B cell (primary cell): ENCODE measurements around the gene LRRC4B. TPM values are rescaled to one million over a fixed set of nuclear protein-coding genes. Genes with fewer than 3 reads are reported as not detected.

Source experiments
- ATAC-seq: fragments of 200-7000 bp; cut with Tn5 transposase; one replicate; pipeline ENCODE4 v1.10.0; 2021; ENCODE audit warnings: low read depth, mild to moderate bottlenecking, moderate number of reproducible peaks, moderate library complexity
- CTCF ChIA-PET: fragments of 350-600 bp; sonication (Branson Sonifier 250); formaldehyde crosslinking; loops from one replicate; lab custom pipeline; 2021; ENCODE audit warnings: antibody characterized with exemption, inconsistent platforms; lab: Charles Lee
- POLR2A ChIA-PET: fragments of 350-600 bp; sonication (Branson Sonifier 250); formaldehyde crosslinking; loops from one replicate; lab custom pipeline; 2021; ENCODE audit warnings: antibody characterized with exemption; lab: Charles Lee
- DNase-seq: peaks from one replicate; pipeline ENCODE4 v3.0.0; 2013
- H2AFZ ChIP-seq: 2 replicates; pipeline ENCODE4 v1.6.1; 2012; ENCODE audit warnings: mild to moderate bottlenecking, low read depth, low read length; ENCODE audit not compliant: insufficient read depth, poor library complexity, severe bottlenecking
- H3K27ac ChIP-seq, 2 donors: 1 replicate in 1 of 2; 2 replicates in 1 of 2; pipeline ENCODE4 v1.5.1; 2012 to 2013; ENCODE audit warnings: low read length in 2 of 2, mild to moderate bottlenecking in 2 of 2, moderate library complexity in 1 of 2
- H3K27me3 ChIP-seq, 4 experiments: fragments of 200-600 bp in 1 of 4; sonication (generic) in 1 of 4; replicated peaks in 1 of 4; 1 replicate in 2 of 4; 2 replicates in 2 of 4; pipeline versions ENCODE4 v1.6.1 to v1.7.0; 2013 to 2016; ENCODE audit warnings: low read length in 3 of 4, mild to moderate bottlenecking in 2 of 4, mixed read lengths in 1 of 4, moderate library complexity in 1 of 4; ENCODE audit not compliant: insufficient read depth in 4 of 4, control insufficient read depth in 3 of 4; ENCODE audit errors: control extremely low read depth in 1 of 4
- H3K36me3 ChIP-seq, 2 experiments: replicated peaks in 1 of 2; 1 replicate in 1 of 2; 2 replicates in 1 of 2; pipeline versions ENCODE4 v1.6.1 to v1.7.1; 2013; ENCODE audit warnings: low read length in 1 of 2; ENCODE audit not compliant: insufficient read depth in 2 of 2, control insufficient read depth in 1 of 2; ENCODE audit errors: control extremely low read depth in 1 of 2, extremely low read depth in 1 of 2
- H3K4me1 ChIP-seq, 2 donors: fragments of 200-600 bp in 1 of 2; sonication (generic) in 1 of 2; 1 replicate in 1 of 2; 2 replicates in 1 of 2; pipeline versions ENCODE4 v1.5.1 to v1.6.1; 2013 to 2017; ENCODE audit warnings: low read length in 2 of 2; ENCODE audit not compliant: control insufficient read depth in 2 of 2, insufficient read depth in 2 of 2
- H3K4me2 ChIP-seq: replicated peaks from 2 replicates; pipeline ENCODE3; 2012; ENCODE audit warnings: mild to moderate bottlenecking, low read depth, low read length; ENCODE audit not compliant: poor library complexity, severe bottlenecking
- H3K4me3 ChIP-seq, 5 experiments: fragments of 200-600 bp in 1 of 5; sonication (generic) in 1 of 5; 1 replicate in 3 of 5; 2 replicates in 2 of 5; pipeline versions ENCODE4 v1.5.1 to v1.7.0; 2011 to 2016; ENCODE audit warnings: low read length in 4 of 5, mild to moderate bottlenecking in 4 of 5, low read depth in 2 of 5, control low read depth in 1 of 5, moderate library complexity in 1 of 5; ENCODE audit not compliant: insufficient read depth in 1 of 5; ENCODE audit errors: control extremely low read depth in 1 of 5, extremely low read depth in 1 of 5
- H3K79me2 ChIP-seq: fragments of 200-600 bp; sonication (generic); one replicate; pipeline ENCODE4 v1.6.0; 2016; ENCODE audit warnings: low read length; ENCODE audit not compliant: control insufficient read depth, insufficient read depth
- H3K9ac ChIP-seq: fragments of 200-600 bp; sonication (generic); 2 replicates; pipeline ENCODE4 v1.6.1; 2017; ENCODE audit warnings: mild to moderate bottlenecking, low read length, moderate library complexity
- H3K9me3 ChIP-seq, 3 donors: one replicate each; pipeline versions ENCODE4 v1.6.1 to v1.7.1; 2013; ENCODE audit warnings: low read length in 2 of 3; ENCODE audit not compliant: control insufficient read depth in 2 of 3, insufficient read depth in 1 of 3; ENCODE audit errors: control extremely low read depth in 1 of 3
- H4K20me1 ChIP-seq: 2 replicates; pipeline ENCODE4 v1.6.0; 2012; ENCODE audit warnings: mild to moderate bottlenecking, low read length; ENCODE audit not compliant: insufficient read depth, control insufficient read depth, poor library complexity, severe bottlenecking
- H3K27ac Mint-ChIP-seq: one replicate; pipeline ENCODE4 v1.8.0; 2021; ENCODE audit warnings: mixed read lengths
- H3K27me3 Mint-ChIP-seq: one replicate; pipeline ENCODE4 v1.8.0; 2021; ENCODE audit warnings: mixed read lengths
- H3K4me1 Mint-ChIP-seq: one replicate; pipeline ENCODE4 v1.8.0; 2021; ENCODE audit warnings: mixed read lengths
- H3K4me3 Mint-ChIP-seq: one replicate; pipeline ENCODE4 v1.8.0; 2021; ENCODE audit warnings: mixed read lengths
- H3K9me3 Mint-ChIP-seq: one replicate; pipeline ENCODE4 v1.8.0; 2022; ENCODE audit warnings: mixed read lengths; ENCODE audit not compliant: insufficient read depth
- CTCF ChIP-seq: fragments of 200-600 bp; IDR thresholded peaks from one replicate; pipeline ENCODE4 v1.8.0; 2022; ENCODE audit warnings: antibody characterized with exemption, mild to moderate bottlenecking
- EZH2 ChIP-seq: IDR thresholded peaks from 2 replicates; pipeline ENCODE4 v1.6.1; 2012; ENCODE audit warnings: borderline replicate concordance, low read depth, mild to moderate bottlenecking, moderate library complexity, low read length; ENCODE audit not compliant: insufficient read depth, poor library complexity, severe bottlenecking
- WGBS: methylation state at CpG from one replicate; pipeline ENCODE4 v1.1.5; 2013; ENCODE audit warnings: missing lambda C conversion rate; ENCODE audit not compliant: insufficient coverage; 5-methylcytosine and 5-hydroxymethylcytosine counted together
- intact Hi-C: fragments of 100-400 bp; cut with micrococcal nuclease; formaldehyde crosslinking; loops from one replicate; pipeline ENCODE4 v1.10.0; 2022
- polyA plus RNA-seq: library from polyadenylated mRNA; depleted of rRNA; stranded (reverse); fragments of >200 nt; gene quantifications from 2 replicates; pipeline ENCODE4 v1.2.3, GENCODE V29; 2012
- total RNA-seq, 2 donors: library from RNA; stranded (reverse); fragments of 120-200 nt in 1 of 2; gene quantifications; 1 replicate in 1 of 2; 2 replicates in 1 of 2; pipeline versions ENCODE4 v1.2.3 to v1.2.4, GENCODE V29; 2013 to 2022

LRRC4B gene
- total and polyA plus RNA-seq, 2 donors (not counting 1 experiment from before 2014, with no cell fraction given), result 0.03 TPM; not detected in 1

DNA sequence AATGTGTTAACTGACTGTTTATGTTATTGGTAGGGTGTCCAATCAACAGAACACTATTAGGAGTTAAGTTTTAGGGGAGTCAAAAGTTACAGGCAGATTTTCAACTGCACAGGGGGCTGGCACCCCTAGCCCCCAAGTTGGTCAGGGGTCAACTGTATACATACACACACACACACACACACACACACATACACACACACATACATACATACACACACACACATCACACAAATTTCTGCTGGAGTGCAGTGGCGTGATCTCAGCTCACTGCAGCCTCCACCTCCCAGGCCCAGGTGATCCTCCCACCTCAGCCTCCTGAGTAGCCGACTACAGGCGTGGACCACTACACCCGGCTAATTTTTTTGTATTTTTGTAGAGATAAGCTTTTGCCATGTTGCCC, 10.2 kb downstream of the LRRC4B start:
- CTCF ChIA-PET, result no interaction called here

More for the DNA sequence above, 10.2 kb downstream of the LRRC4B start:
- Histone ChIP-seq H3K79me2 (no peaks in the 10 kb centered on the region), H4K20me1 (no peaks in the 10 kb centered on the region), H3K9ac (no peak overlapping the region), H3K27ac (no peak overlapping the region), H3K27me3 (peaks cover 0 to 57% (median 7%) of the 10 kb centered on the region in 4 experiments), H3K4me3 (no peak overlapping the region), H3K4me2 (no peak overlapping the region), H3K9me3 (peaks cover 0 to 16% (median 0%) of the 10 kb centered on the region in 3 donors), H3K4me1 (peaks cover 13 to 14% of the 10 kb centered on the region in 2 donors), H2AFZ (no peak overlapping the region), H3K36me3 (no peaks in the 10 kb centered on the region)
- H3K9me3 Mint-ChIP-seq, result no peaks in the 10 kb centered on the region
- POLR2A ChIA-PET, result no interaction called here
- peaks cover 5% of the 10 kb centered on the region for H3K4me1 Mint-ChIP-seq
- peaks cover 47% of the 10 kb centered on the region for H3K27me3 Mint-ChIP-seq
- intact Hi-C loops, result no loop called here
- DNase-seq, result no peak
- no peak for ATAC-seq
- no peak overlapping the region for H3K27ac Mint-ChIP-seq
- TF ChIP-seq CTCF, result no peak
- no peak for TF ChIP-seq EZH2
- no peak overlapping the region for H3K4me3 Mint-ChIP-seq
- WGBS, result no CpG with 5 or more reads among the region's 4 CpGs
